Activated B cell treated with CpG ODN at 0.5 μM for 24 hours (primary cell): ENCODE data around the gene TMPRSS11A. TPM values are rescaled to one million over a fixed set of nuclear protein-coding genes. Genes with fewer than 3 reads are reported as not detected.

ENCODE experiments used
- ATAC-seq: fragments of 200-7000 bp; cut with Tn5 transposase; one replicate; pipeline ENCODE4 v1.10.0; 2021; ENCODE audit warnings: low read depth, mild to moderate bottlenecking, moderate library complexity
- CTCF ChIA-PET: fragments of 350-600 bp; sonication (Branson Sonifier 250); formaldehyde crosslinking; loops from one replicate; lab custom pipeline; 2021; ENCODE audit warnings: antibody characterized with exemption; lab: Charles Lee
- POLR2A ChIA-PET: fragments of 350-600 bp; sonication (Branson Sonifier 250); formaldehyde crosslinking; loops from one replicate; lab custom pipeline; 2021; ENCODE audit warnings: antibody characterized with exemption; lab: Charles Lee
- DNase-seq: peaks from one replicate; pipeline ENCODE4 v3.0.0; 2022
- H3K27ac Mint-ChIP-seq: one replicate; pipeline ENCODE4 v1.8.0; 2020; ENCODE audit warnings: mixed read lengths
- H3K27me3 Mint-ChIP-seq: one replicate; pipeline ENCODE4 v1.8.0; 2021; ENCODE audit warnings: mixed read lengths
- H3K36me3 Mint-ChIP-seq: one replicate; pipeline ENCODE4 v1.8.0; 2021; ENCODE audit warnings: low read depth, mixed read lengths
- H3K4me1 Mint-ChIP-seq: one replicate; pipeline ENCODE4 v1.8.0; 2021; ENCODE audit warnings: mixed read lengths
- H3K4me3 Mint-ChIP-seq: one replicate; pipeline ENCODE4 v1.8.0; 2020; ENCODE audit warnings: mild to moderate bottlenecking, mixed read lengths
- H3K9me3 Mint-ChIP-seq: one replicate; pipeline ENCODE4 v1.8.0; 2020; ENCODE audit warnings: mixed read lengths
- intact Hi-C: fragments of 100-400 bp; cut with micrococcal nuclease; formaldehyde crosslinking; loops from one replicate; pipeline ENCODE4 v1.15.1; 2024
- total RNA-seq: library from RNA; stranded (reverse); gene quantifications from 2 replicates; pipeline ENCODE4 v1.2.3, GENCODE V29; 2022
- TF ChIP-seq, protein P1 (sequence below): fragments of 200-600 bp; IDR thresholded peaks from one replicate; pipeline ENCODE4 v1.8.0; 2022; ENCODE audit warnings: antibody characterized with exemption, mild to moderate bottlenecking

Gene TMPRSS11A
- total RNA-seq, 1 donor from 2014 or later = not detected

DNA sequence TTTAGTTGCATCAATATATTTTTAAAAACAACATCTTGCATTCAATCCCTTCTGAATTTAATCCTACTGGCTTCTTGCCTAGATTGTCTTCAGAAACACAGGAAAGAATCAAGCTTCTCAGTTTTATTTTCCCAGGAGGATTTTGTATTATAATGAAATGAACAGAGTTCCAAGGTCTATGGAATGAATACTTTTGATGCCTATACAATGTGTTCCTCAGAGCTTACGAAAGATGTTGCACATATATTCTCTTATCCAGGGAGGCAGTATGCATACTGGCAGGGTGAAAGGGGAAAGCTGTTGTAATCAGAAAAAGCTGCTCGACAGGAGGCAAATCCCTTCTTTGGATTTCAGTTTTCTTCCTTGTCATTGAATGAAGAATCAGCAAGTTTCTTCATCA is 88.3 kb downstream of the TMPRSS11A start:
- intact Hi-C loops = loop anchor here (5.0 kb wide), 1 partner anchor 302 kb away; no protein-coding TSS in a partner anchor
- H3K4me3 Mint-ChIP-seq = no peak overlapping the region
- no peaks in the 10 kb centered on the region for H3K27me3 Mint-ChIP-seq
- POLR2A ChIA-PET = no interaction called here
- H3K4me1 Mint-ChIP-seq = no peaks in the 10 kb centered on the region
- ATAC-seq (no peak), DNase-seq (no peak)
- CTCF ChIA-PET = no interaction called here
- H3K9me3 Mint-ChIP-seq = peaks cover 2% of the 10 kb centered on the region
- no peak overlapping the region for H3K27ac Mint-ChIP-seq
- TF ChIP-seq, protein P1, sequence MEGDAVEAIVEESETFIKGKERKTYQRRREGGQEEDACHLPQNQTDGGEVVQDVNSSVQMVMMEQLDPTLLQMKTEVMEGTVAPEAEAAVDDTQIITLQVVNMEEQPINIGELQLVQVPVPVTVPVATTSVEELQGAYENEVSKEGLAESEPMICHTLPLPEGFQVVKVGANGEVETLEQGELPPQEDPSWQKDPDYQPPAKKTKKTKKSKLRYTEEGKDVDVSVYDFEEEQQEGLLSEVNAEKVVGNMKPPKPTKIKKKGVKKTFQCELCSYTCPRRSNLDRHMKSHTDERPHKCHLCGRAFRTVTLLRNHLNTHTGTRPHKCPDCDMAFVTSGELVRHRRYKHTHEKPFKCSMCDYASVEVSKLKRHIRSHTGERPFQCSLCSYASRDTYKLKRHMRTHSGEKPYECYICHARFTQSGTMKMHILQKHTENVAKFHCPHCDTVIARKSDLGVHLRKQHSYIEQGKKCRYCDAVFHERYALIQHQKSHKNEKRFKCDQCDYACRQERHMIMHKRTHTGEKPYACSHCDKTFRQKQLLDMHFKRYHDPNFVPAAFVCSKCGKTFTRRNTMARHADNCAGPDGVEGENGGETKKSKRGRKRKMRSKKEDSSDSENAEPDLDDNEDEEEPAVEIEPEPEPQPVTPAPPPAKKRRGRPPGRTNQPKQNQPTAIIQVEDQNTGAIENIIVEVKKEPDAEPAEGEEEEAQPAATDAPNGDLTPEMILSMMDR = no peak
- no peaks in the 10 kb centered on the region for H3K36me3 Mint-ChIP-seq

DNA sequence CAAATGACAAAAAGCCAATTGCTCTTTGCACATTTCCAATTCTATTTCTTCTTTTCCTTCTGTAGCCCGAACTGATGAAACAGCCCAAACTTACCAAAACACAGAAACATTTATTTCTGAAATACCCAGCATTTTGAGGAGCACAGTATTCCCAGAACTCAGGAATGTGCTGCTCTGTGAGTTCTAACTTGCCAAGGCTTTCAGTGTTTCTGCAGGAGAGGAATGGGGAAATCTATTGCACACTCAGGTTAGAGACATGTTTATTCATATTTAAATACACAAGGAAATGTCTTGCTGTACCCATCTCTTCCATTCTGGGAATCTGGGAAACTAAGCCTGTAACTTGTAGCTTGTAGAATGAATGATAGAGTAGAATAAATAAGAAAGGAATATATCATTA is 90.2 kb downstream of the TMPRSS11A start:
- Mint-ChIP-seq H3K27me3 (no peaks in the 10 kb centered on the region), H3K4me3 (no peak overlapping the region), H3K36me3 (no peaks in the 10 kb centered on the region), H3K27ac (no peak overlapping the region), H3K9me3 (peaks cover 2% of the 10 kb centered on the region), H3K4me1 (no peaks in the 10 kb centered on the region)
- no peak for DNase-seq
- CTCF ChIA-PET = no interaction called here
- intact Hi-C loops = loop anchor here (5.0 kb wide), 1 partner anchor 304 kb away; no protein-coding TSS in a partner anchor
- TF ChIP-seq, protein P1 = no peak
- ATAC-seq = no peak
- POLR2A ChIA-PET = no interaction called here

- Mint-ChIP-seq H3K36me3 (no peaks in the 10 kb centered on the region), H3K9me3 (peaks cover 5% of the 10 kb centered on the region), H3K27me3 (no peaks in the 10 kb centered on the region), H3K4me1 (no peaks in the 10 kb centered on the region), H3K27ac (no peak overlapping the region), H3K4me3 (no peak overlapping the region)
- CTCF ChIA-PET = no interaction called here
- POLR2A ChIA-PET = no interaction called here
- ATAC-seq (no peak), DNase-seq (no peak)
- TF ChIP-seq, protein P1 = no peak
- intact Hi-C loops = loop anchor here (5.0 kb wide), 1 partner anchor 305 kb away; no protein-coding TSS in a partner anchor
Measured at GRCh38 chr4:67871867-67872266, 91.4 kb downstream of the TMPRSS11A start.

DNA sequence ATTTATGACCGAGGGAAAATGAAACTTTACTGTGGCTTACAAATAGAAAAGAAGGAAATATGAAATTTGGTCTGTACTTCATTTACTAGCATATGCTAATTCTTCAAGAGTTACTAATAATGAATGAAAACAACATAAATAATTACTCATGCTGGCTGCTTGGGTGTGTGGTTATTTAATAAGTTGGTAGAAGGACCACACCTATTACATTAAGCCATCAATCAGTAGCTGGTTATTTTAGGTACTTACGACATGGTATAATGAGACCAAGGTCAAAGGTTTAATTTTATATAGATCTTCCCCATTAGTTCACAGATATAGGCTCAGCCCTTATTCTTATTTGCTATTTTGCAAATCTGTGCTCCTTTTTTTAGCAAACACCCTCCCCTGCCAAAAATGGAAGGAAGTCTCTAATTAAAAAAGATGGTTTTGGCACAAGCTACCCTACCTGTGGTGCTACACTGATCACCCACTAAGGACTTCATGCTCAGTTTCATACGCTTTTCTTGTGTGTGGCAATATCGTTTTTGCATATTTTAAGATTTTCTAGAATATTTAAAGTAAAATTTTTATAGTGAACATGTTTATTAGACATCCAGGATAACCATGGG is 93.6 kb downstream of the TMPRSS11A start:
- Mint-ChIP-seq H3K27ac (no peak overlapping the region), H3K4me3 (no peak overlapping the region), H3K4me1 (no peaks in the 10 kb centered on the region), H3K9me3 (peaks cover 9% of the 10 kb centered on the region), H3K36me3 (no peaks in the 10 kb centered on the region), H3K27me3 (no peaks in the 10 kb centered on the region)
- ChIA-PET POLR2A (no interaction called here), CTCF (no interaction called here)
- intact Hi-C loops = loop anchor here (5.0 kb wide), 1 partner anchor 308 kb away; no protein-coding TSS in a partner anchor
- TF ChIP-seq, protein P1 = no peak
- ATAC-seq (no peak), DNase-seq (no peak)

- TF ChIP-seq, protein P1 = no peak
- no peaks in the 10 kb centered on the region for H3K27me3 Mint-ChIP-seq
- H3K27ac Mint-ChIP-seq = no peak overlapping the region
- CTCF ChIA-PET = no interaction called here
- no peak overlapping the region for H3K4me3 Mint-ChIP-seq
- DNase-seq (no peak), ATAC-seq (no peak)
- POLR2A ChIA-PET = no interaction called here
- H3K4me1 Mint-ChIP-seq = no peaks in the 10 kb centered on the region
- intact Hi-C loops = no loop called here
- no peaks in the 10 kb centered on the region for H3K36me3 Mint-ChIP-seq
- H3K9me3 Mint-ChIP-seq = peaks cover 5% of the 10 kb centered on the region
Measured at GRCh38 chr4:67861513-67861912, 101.8 kb downstream of the TMPRSS11A start.

Other genes starting within 250 kb of the TMPRSS11A start
- not detected in 2 replicates for gene GNRHR, start 209.1 kb downstream of the TMPRSS11A start, total RNA-seq
- gene TMPRSS11D, start 79.5 kb downstream of the TMPRSS11A start, total RNA-seq = not detected in 2 replicates
- gene TMPRSS11F, start 166.4 kb upstream of the TMPRSS11A start, total RNA-seq = not detected in 2 replicates